ENCODE results near the gene SPTBN4.

DNA sequence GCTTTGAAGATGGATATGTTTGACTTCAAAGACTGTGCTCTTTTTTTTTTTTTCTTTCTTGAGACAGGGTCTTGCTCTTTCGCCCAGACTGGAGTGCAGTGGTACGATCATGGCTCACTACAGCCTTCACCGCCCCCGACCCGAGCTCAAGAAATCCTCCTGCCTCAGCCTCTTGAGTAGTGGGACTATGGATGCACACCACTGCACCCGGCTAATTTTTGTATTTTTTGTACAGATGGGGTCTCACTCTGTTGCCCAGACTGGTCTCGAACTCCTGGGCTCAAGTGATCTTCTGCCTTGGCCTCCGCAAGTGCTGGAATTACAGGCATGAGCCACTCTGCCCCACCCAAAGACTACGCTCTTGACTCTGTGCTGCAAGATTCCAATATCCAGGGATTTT is 50.4 kb downstream of the SPTBN4 start:
- TF ChIP-seq, protein P1, sequence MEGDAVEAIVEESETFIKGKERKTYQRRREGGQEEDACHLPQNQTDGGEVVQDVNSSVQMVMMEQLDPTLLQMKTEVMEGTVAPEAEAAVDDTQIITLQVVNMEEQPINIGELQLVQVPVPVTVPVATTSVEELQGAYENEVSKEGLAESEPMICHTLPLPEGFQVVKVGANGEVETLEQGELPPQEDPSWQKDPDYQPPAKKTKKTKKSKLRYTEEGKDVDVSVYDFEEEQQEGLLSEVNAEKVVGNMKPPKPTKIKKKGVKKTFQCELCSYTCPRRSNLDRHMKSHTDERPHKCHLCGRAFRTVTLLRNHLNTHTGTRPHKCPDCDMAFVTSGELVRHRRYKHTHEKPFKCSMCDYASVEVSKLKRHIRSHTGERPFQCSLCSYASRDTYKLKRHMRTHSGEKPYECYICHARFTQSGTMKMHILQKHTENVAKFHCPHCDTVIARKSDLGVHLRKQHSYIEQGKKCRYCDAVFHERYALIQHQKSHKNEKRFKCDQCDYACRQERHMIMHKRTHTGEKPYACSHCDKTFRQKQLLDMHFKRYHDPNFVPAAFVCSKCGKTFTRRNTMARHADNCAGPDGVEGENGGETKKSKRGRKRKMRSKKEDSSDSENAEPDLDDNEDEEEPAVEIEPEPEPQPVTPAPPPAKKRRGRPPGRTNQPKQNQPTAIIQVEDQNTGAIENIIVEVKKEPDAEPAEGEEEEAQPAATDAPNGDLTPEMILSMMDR (IDR thresholded peaks at IDR 0.05): no peak
- no peak for TF ChIP-seq POLR2A (IDR thresholded peaks at IDR 0.05)

All from Peyer's patch (tissue), 4 donors.